Mononuclear cell (primary cell): Measurements from ENCODE around the gene FAM107A. TPM values are rescaled to one million over a fixed set of nuclear protein-coding genes. Genes with fewer than 3 reads are reported as not detected.
"Not testable (repeated sequence)": the region's sequence is repeated elsewhere in the genome, so short reads cannot be mapped to it uniquely, and the experiment has no call there.

Source experiments
- H3K27me3 ChIP-seq: 2 replicates; pipeline ENCODE4 v1.6.0; 2011; ENCODE audit warnings: low read length, control low read depth; ENCODE audit not compliant: insufficient read depth
- H3K4me1 ChIP-seq: 2 replicates; pipeline ENCODE4 v1.5.1; 2011; ENCODE audit warnings: mild to moderate bottlenecking, low read length, control low read depth; ENCODE audit not compliant: insufficient read depth
- H3K4me3 ChIP-seq: 2 replicates; pipeline ENCODE4 v1.5.1; 2011; ENCODE audit warnings: mild to moderate bottlenecking, low read length, moderate library complexity
- H3K9me3 ChIP-seq: 2 replicates; pipeline ENCODE4 v1.5.1; 2011; ENCODE audit warnings: low read depth, mild to moderate bottlenecking, control low read depth, low read length
- total RNA-seq: library from RNA; depleted of rRNA; stranded (reverse); fragments of >200 nt; gene quantifications from one replicate; pipeline ENCODE4 v1.2.3, GENCODE V29; 2012

FAM107A gene
- total RNA-seq, 1 donor: not detected

DNA sequence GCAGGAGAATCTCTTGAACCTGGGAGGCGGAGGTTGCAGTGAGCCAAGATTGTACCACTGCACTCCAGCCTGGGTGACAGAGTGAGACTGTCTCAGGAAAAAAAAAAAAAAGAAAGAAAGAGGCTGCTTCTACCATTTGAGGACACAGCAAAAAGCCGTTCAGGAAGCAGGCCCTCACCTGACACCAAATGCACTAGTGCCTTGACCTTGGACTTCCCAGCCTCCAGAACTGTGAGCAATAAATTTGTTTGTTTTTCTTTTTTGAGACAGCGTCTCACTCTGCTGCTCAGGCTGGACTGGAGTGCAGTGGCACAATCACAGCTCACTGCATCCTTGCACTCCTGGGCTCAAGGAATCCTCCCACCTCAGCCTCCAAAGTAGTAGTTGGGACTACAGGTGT, 49.8 kb downstream of the FAM107A start:
- not testable (repeated sequence) for H3K4me3 ChIP-seq, H3K9me3 ChIP-seq, H3K27me3 ChIP-seq
- H3K4me1 ChIP-seq: peaks cover 17% of the 10 kb centered on the region

DNA sequence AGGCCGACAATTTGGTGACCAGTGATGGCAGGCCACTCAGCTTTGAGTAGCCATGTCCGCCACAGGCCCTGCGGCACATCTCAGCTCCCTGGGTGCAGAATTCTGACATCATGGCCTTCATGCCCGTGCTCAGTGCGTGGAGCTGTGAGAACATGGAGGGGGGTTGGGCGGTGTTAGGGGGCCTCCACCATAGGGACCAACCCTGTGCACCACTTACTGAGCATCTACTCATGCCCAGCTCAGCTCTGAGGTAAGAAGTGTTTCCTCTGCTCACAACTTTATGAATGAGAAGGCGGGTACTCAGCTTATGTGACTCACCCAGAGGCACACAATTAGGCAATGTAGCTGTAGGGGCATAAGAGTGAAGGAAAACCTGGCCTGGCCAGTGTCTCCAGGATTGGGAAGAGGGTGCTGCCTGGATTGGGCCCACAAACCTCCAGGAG, 50.7 kb downstream of the FAM107A start:
- Histone ChIP-seq H3K4me1 (peaks cover 17% of the 10 kb centered on the region), H3K4me3 (no peak overlapping the region), H3K27me3 (no peaks in the 10 kb centered on the region), H3K9me3 (no peaks in the 10 kb centered on the region)

GRCh38 chr3:58524326-58524888, 52.8 kb downstream of the FAM107A start:
- Histone ChIP-seq H3K9me3 (no peaks in the 10 kb centered on the region), H3K4me3 (no peak overlapping the region), H3K4me1 (peaks cover 17% of the 10 kb centered on the region), H3K27me3 (no peaks in the 10 kb centered on the region)

GRCh38 chr3:58522759-58523425, 54.3 kb downstream of the FAM107A start:
- Histone ChIP-seq H3K27me3 (no peaks in the 10 kb centered on the region), H3K9me3 (no peaks in the 10 kb centered on the region), H3K4me3 (no peak overlapping the region), H3K4me1 (peaks cover 17% of the 10 kb centered on the region)

DNA sequence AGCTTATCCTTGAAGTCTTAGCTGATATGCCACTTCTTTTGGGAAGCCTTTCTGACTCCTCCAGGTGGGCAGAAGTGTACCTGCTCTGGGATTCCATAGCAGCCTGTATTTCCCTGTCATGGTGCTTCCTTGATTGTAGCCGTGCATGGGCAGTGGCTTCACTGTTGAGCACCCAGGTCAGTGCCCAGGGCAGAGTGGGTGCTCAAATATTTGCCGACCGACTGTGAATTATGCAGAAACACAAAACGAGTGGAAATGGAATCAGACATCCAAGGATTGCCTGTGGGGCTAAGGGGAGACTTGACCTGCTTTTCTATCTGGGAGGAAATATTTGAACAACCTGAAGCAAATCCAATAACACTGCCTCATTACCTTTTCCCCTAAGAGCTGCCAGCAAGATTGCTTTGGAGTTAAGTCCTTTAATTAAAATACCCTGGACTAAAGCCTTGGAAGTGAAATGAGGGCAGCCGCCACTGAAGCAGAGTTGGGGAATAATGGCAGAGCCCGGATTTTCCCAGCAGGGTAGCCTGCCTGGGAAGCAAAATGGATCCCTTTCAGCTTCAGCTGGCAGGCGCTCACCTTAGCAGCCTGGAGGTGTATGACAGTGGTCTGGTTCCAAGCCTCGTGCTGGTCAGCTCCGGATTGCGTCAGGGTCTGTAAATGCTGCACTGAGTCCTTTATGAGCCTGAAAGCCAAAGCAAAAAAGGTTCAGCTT, 55.1 kb downstream of the FAM107A start:
- no peaks in the 10 kb centered on the region for H3K9me3 ChIP-seq
- H3K4me3 ChIP-seq: no peak overlapping the region
- H3K4me1 ChIP-seq: peaks cover 17% of the 10 kb centered on the region
- no peaks in the 10 kb centered on the region for H3K27me3 ChIP-seq

DNA sequence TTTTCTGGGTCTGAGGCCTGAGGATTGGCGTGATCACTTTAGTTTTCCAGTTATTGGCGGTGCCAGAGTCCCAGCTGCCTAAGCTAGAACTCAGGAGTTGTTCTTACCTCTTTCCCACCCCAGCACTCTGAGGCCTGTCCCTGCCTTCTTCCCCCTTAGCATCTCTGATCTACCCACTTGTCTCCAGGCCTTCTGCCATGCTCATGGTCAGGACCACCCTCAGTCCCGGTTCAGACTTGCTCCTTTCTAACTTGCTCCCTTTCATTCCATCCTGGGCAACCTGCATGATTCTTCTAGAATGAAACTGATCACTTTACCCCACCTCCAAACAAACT, 55.9 kb downstream of the FAM107A start:
- Histone ChIP-seq H3K4me3 (no peak overlapping the region), H3K27me3 (no peaks in the 10 kb centered on the region), H3K4me1 (peaks cover 9% of the 10 kb centered on the region), H3K9me3 (no peaks in the 10 kb centered on the region)

DNA sequence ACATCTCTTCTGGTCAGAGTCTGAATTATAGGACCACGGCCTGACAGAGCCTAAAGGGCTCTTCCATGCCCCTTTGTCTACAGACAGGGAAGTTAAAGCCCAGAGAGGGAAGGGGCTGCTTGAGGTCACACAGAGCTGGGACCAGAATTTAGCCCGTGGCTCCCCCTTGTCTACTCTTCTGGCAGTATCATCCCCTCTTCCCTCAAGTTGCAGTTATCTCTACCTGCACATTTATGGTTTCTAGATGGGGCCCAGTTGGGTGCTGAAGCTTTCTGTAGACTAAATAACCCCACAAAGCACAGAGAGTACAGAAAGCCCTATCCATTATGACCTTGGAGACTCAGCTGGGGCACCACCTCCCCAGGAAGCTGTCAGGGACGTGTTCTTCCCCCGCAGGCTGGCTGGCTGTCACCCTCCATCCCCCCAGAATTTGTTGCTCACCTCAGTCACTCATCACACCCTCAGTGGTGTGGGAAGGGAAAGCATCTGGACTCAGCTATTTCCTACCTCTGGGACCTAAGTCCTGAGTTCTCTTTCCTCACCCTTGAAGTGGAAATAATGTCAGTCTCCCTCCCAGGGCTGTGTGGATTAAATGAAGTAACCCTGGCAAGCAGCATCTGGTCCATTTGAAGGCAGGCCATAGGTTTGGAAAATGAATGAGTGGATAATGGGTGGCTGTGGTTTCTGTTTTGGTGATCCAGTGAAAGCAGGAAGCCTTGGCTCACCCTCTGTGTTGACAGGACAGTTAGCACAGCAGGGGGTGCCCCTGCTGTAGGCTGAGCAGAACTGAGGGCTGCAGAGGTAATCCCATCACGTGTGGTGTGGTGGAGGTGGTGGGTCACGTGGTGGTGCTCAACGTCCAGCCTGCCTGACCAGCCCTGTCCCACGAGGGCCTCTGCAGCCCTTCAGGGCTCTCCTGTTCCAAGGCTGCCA, 56.5 kb downstream of the FAM107A start:
- H3K4me3 ChIP-seq: no peak overlapping the region
- peaks cover 3% of the 10 kb centered on the region for H3K4me1 ChIP-seq
- no peaks in the 10 kb centered on the region for H3K27me3 ChIP-seq
- no peaks in the 10 kb centered on the region for H3K9me3 ChIP-seq

DNA sequence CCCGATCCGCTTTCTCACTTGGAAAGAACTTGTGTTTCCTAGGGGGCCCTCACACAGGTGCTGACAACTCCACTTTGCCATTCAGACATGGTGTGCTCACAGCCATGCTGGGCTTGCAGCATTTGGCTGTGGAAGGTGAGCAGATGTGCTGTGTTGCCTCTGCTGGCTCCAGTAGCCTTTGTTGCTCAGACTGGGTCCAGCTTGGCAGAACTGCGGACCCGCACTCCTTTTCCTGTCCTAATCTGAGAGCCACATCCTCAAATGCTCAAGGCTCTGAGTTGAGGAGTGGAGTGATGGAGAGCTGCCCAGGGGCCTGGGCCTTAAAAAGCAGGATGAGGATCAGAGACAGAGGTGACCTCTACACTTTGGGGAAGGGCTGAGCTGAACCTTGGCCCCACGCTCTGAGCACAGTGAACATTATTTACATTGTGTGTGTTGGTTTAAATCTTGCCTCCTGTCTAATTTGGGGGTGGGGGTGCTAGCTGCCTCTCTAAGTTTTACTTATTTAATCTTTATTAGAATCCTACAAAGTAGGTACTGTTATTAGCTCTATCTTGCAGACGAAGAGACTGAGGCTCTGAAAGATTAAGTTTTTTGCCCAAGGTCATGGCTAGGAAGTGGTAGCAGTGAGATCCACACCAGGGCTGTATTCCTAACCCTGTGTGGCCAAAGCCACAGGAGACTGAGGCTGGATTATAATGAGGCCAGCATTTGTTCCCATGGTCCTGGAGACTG, 57.4 kb downstream of the FAM107A start:
- Histone ChIP-seq H3K9me3 (no peaks in the 10 kb centered on the region), H3K4me1 (no peaks in the 10 kb centered on the region), H3K27me3 (no peaks in the 10 kb centered on the region), H3K4me3 (no peak overlapping the region)

DNA sequence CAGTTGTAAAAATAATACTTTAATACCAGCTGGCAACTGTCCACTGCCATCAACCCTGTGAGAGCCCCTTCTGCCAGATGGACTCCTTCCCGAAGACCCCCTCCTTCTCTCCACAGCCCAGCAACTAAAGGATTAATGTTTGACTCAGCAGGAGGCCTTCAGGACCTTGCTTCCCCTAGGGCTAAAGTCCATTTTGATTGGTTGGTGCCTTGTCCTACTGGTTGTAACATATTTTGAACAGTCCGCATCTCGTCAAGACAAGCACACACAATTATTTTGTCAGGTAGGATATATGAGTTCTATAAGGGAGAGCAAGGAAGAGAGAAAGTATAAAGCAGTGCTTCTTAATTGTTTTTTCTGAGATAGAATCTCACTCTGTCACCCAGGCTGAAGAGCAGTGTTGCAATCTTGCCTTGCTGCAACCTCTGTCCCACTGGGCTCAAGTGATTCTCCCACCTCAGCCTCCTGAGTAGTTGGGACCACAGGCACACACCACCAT, 58.9 kb downstream of the FAM107A start:
- H3K9me3 ChIP-seq: no peaks in the 10 kb centered on the region
- no peaks in the 10 kb centered on the region for H3K27me3 ChIP-seq
- no peaks in the 10 kb centered on the region for H3K4me1 ChIP-seq
- no peak overlapping the region for H3K4me3 ChIP-seq

DNA sequence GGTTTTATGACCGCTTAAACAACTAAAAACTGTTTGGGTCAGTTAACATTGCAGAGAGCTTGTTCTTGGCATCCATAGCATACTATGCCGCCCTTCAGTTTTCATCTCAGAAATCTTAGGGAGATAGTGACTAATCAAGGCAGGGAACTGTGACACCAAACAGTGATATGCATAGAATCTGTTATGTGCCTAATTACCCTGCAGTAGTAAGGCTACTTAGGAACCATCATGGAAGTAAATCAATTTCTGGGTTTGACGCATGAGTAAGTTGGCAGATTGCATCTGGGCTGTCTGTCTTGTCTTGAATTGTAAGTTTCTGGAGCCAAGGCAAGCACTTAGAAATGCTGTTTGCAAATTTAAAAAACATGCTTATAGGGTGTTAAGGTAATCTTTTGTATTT, 62.8 kb downstream of the FAM107A start:
- Histone ChIP-seq H3K27me3 (no peaks in the 10 kb centered on the region), H3K4me1 (no peaks in the 10 kb centered on the region), H3K4me3 (no peak overlapping the region), H3K9me3 (no peaks in the 10 kb centered on the region)

Other genes starting within 250 kb of the FAM107A start
- gene PXK, start 244.5 kb downstream of the FAM107A start, total RNA-seq: 50.7 TPM
- gene PDHB, start 143.6 kb downstream of the FAM107A start, total RNA-seq: 21.5 TPM
- 10.6 TPM for gene KCTD6, start 85.3 kb downstream of the FAM107A start, total RNA-seq
- gene ACOX2, start 40.2 kb downstream of the FAM107A start, total RNA-seq: 0.73 TPM
- gene FAM3D, start 89.4 kb upstream of the FAM107A start, total RNA-seq: not detected